CD8-positive, alpha-beta memory T cell (primary cell): ENCODE measurements around the gene ITPA. TPM values are rescaled to one million over a fixed set of nuclear protein-coding genes. Genes with fewer than 3 reads are reported as not detected.

Experiments used
- polyA plus RNA-seq: library from polyadenylated mRNA; unstranded; fragments of 300-500 nt; fragmentation: Illumina TruSeq; gene quantifications from one replicate; pipeline ENCODE4 v1.2.3, GENCODE V29; 2021
- total RNA-seq, 2 experiments: library from RNA; stranded (reverse); gene quantifications; one replicate each; pipeline ENCODE4 v1.2.3, GENCODE V29; 2021

Gene ITPA
- total and polyA plus RNA-seq, 3 experiments from 2014 or later = 60.8 to 98.2 (median 90.4) TPM

Other genes with a start within 250 kb of the ITPA start
- under 1 TPM; 0.42 to 0.90 TPM for gene GNRH2, start 165.9 kb upstream of the ITPA start, total RNA-seq
- not detected for gene GNRH2, start 165.9 kb upstream of the ITPA start, polyA plus RNA-seq
- gene MRPS26, start 163.4 kb upstream of the ITPA start, total RNA-seq = 10 to 100 TPM; 89.8 to 90.8 TPM
- gene MRPS26, start 163.4 kb upstream of the ITPA start, polyA plus RNA-seq = 61.9 TPM
- gene OXT, start 137.9 kb upstream of the ITPA start, total RNA-seq = under 1 TPM in 1 of 2 experiments, not detected in 1; 0.79 TPM
- 1.4 TPM for gene OXT, start 137.9 kb upstream of the ITPA start, polyA plus RNA-seq
- not detected for gene AVP, start 124.8 kb upstream of the ITPA start, total RNA-seq
- gene AVP, start 124.8 kb upstream of the ITPA start, polyA plus RNA-seq = not detected
- gene FASTKD5, start 49.6 kb upstream of the ITPA start, total RNA-seq = 10 to 100 TPM; 26.7 to 27.0 TPM
- 14.6 TPM for gene FASTKD5, start 49.6 kb upstream of the ITPA start, polyA plus RNA-seq
- gene UBOX5, start 49.6 kb upstream of the ITPA start, total RNA-seq = 1 to 10 TPM; 6.0 to 6.8 TPM
- gene UBOX5, start 49.6 kb upstream of the ITPA start, polyA plus RNA-seq = 7.5 TPM
- gene LZTS3, start 35.9 kb upstream of the ITPA start, total RNA-seq = 1 to 10 TPM in 1 of 2 experiments, under 1 TPM in 1; 0.97 to 1.0 TPM
- gene LZTS3, start 35.9 kb upstream of the ITPA start, polyA plus RNA-seq = 0.35 TPM
- gene DDRGK1, start 4.8 kb upstream of the ITPA start, total RNA-seq = 10 to 100 TPM; 75.3 to 77.9 TPM
- gene DDRGK1, start 4.8 kb upstream of the ITPA start, polyA plus RNA-seq = 58.1 TPM
- 1 to 10 TPM; 3.1 to 3.5 TPM for gene SLC4A11, start 29.7 kb downstream of the ITPA start, total RNA-seq
- 0.46 TPM for gene SLC4A11, start 29.7 kb downstream of the ITPA start, polyA plus RNA-seq
- 1 to 10 TPM; 2.2 to 2.3 TPM for gene DNAAF9, start 198.2 kb downstream of the ITPA start, total RNA-seq
- gene DNAAF9, start 198.2 kb downstream of the ITPA start, polyA plus RNA-seq = 1.4 TPM